Epithelial cell of proximal tubule (primary cell): ENCODE data around the gene S100A13. TPM values are rescaled to one million over a fixed set of nuclear protein-coding genes. Genes with fewer than 3 reads are reported as not detected.
"Not testable (repeated sequence)": the region's sequence is repeated elsewhere in the genome, so short reads cannot be mapped to it uniquely, and the experiment has no call there.

Experiments
- DNase-seq: peaks from one replicate; pipeline ENCODE4 v3.0.0-alpha.2; 2011; ENCODE audit warnings: low read depth
- H3K4me3 ChIP-seq: 2 replicates; pipeline ENCODE4 v1.5.1; 2011; ENCODE audit warnings: low read depth, mild to moderate bottlenecking, low read length
- total RNA-seq: library from RNA; depleted of rRNA; stranded (reverse); fragments of >200 nt; gene quantifications from 2 replicates; pipeline ENCODE4 v1.2.3, GENCODE V29; 2015
- TF ChIP-seq, protein P1 (sequence below): conservative IDR thresholded peaks from 2 replicates; pipeline ENCODE4 v1.5.1; 2012; ENCODE audit warnings: low read depth, mild to moderate bottlenecking, low read length

S100A13 gene
- total RNA-seq, 1 donor from 2014 or later = 345 TPM

DNA sequence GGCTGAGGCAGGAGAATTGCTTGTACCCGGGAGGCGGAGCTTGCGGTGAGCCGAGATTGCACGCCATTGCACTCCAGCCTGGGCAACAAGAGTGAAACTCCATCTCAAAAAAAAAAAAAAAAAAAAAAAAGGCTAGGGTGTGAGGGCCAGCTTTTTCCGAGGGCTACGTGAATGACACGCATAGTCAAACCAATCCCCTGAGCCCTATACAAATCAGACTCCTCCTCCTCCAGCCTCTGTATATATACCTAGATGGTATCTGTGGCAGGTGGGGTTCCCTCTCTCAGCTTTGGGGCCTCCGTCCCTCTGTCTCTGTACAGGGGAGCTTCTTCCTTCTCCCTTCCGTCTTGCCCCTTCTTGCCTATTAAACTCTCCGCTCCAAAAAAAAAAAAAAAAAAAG lies 21.1 kb downstream of the S100A13 start:
- no peak for DNase-seq

DNA sequence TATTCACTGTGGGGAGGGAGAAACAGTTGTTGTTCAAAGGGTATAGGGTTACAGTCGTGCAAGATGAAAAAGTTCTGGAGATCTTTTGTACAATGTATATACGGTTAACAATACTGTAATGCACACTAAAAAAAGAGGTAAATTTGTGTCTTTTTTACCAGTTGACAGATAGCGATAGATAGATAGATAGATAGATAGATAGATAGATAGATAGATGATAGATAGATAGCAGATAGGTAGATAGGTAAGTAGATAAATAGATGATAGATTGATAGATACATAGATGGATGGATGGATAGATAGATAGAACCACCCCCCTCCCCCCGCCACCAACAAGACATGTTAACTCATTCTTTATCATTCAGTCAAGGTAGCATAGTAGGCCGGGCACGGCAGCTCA lies 24.6 kb downstream of the S100A13 start:
- H3K4me3 ChIP-seq = no peak overlapping the region
- TF ChIP-seq, protein P1, sequence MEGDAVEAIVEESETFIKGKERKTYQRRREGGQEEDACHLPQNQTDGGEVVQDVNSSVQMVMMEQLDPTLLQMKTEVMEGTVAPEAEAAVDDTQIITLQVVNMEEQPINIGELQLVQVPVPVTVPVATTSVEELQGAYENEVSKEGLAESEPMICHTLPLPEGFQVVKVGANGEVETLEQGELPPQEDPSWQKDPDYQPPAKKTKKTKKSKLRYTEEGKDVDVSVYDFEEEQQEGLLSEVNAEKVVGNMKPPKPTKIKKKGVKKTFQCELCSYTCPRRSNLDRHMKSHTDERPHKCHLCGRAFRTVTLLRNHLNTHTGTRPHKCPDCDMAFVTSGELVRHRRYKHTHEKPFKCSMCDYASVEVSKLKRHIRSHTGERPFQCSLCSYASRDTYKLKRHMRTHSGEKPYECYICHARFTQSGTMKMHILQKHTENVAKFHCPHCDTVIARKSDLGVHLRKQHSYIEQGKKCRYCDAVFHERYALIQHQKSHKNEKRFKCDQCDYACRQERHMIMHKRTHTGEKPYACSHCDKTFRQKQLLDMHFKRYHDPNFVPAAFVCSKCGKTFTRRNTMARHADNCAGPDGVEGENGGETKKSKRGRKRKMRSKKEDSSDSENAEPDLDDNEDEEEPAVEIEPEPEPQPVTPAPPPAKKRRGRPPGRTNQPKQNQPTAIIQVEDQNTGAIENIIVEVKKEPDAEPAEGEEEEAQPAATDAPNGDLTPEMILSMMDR = no peak
- DNase-seq = no peak

More for the DNA sequence above, 21.1 kb downstream of the S100A13 start:
- TF ChIP-seq, protein P1 = no peak
- H3K4me3 ChIP-seq = no peak overlapping the region

DNA sequence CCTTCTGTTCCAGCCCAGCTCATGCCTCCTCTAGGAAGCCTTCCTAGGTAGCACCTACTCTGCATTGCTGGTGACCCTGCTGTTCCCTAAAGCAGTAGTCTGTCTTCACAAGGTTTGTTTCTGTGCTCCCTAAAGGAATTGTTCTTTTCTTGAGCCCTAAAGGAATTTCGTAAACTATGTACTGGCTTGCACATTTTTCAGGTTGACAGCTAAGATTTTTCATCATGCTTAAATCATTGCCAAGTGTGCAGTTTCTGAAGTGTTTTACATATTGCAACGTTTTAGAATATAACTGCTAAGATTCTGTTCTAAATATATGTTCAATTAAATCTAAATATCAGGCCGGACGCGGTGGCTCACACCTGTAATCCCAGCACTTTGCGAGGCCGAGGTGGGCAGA lies 27.5 kb downstream of the S100A13 start:
- no peak overlapping the region for H3K4me3 ChIP-seq
- no peak for DNase-seq
- TF ChIP-seq, protein P1 = no peak

DNA sequence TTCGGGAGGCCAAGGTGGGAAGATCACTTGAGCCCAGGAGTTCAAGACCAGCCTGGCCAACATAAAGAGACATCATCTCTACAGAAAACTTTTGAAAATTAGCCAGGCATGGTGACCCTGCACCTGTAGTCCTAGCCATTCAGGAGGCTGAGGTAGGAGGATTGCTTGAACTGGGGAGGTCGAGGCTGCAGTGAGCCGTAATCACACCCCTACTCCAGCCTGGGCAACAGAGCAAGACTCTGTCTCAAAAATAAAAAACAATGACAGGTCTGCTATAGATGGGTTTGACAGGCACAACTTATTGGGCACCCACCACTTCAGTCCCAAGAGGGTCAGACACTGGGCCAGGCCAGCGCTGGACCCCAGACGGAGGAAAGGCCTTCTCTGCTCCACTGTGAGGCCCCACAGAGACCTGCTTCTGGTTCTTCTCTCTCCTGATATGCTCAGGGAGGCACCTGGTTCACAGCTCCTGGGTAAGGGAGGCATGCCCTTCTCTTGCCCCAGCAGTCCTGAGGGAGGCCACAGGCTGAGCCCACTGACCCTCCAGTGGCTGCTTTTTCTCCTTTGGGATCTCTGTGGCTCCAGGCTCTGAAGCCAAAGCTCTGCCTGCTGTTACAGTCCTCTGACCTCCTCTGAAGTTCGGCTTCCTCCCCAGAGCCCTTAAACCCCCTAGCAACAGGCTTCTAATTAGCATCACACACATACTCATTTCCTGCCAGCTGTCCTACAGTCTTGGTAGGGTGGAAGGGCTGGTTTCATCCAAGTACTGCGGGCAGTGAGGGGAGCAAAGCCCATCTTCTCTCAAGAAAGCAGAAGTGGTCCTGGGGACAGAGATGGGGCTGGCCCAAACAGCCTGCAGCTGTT lies 28.8 kb downstream of the S100A13 start:
- no peak overlapping the region for H3K4me3 ChIP-seq
- DNase-seq = no peak
- TF ChIP-seq, protein P1 = no peak

DNA sequence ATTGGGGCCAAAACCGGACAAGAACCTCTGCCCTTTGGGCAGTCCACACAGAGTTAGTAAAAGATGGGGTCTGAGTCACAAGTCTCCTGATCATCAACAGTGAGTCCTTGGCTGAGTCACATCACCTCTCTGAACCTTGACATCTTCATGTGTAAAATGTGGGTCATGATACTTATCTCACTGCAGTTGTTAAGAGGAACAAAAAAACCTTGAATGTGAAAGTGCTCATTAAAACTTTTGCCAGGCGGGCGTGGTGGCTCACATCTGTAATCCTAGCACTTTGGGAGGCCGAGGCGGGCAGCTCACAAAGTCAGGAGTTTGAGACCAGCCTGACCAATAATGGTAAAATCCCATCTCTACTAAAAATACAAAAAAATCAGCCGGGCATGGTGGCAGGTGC lies 30.1 kb downstream of the S100A13 start:
- TF ChIP-seq, protein P1 = no peak
- H3K4me3 ChIP-seq = no peak overlapping the region
- peak; percentile 64 for DNase-seq

GRCh38 chr1:153592748-153593147 lies 34.6 kb downstream of the S100A13 start:
- no peak overlapping the region for H3K4me3 ChIP-seq
- no peak for DNase-seq
- TF ChIP-seq, protein P1 = no peak

GRCh38 chr1:153588482-153588881 lies 38.8 kb downstream of the S100A13 start:
- DNase-seq = no peak
- TF ChIP-seq, protein P1 = no peak
- H3K4me3 ChIP-seq = no peak overlapping the region

- DNase-seq = not testable (repeated sequence)
These were observed 39.3 kb downstream of the S100A13 start for GRCh38 chr1:153588033-153588432.

More at GRCh38 chr1:153588033-153588432, 39.3 kb downstream of the S100A13 start:
- H3K4me3 ChIP-seq = not testable (repeated sequence)
